GM18520 (cell line): ENCODE results near the gene CCDC152.

Source experiments
- ATAC-seq: cut with Tn5 transposase; IDR thresholded peaks from one replicate; pipeline ENCODE4 v1.9.1; 2021; ENCODE audit not compliant: unreplicated experiment

Gene CCDC152

DNA sequence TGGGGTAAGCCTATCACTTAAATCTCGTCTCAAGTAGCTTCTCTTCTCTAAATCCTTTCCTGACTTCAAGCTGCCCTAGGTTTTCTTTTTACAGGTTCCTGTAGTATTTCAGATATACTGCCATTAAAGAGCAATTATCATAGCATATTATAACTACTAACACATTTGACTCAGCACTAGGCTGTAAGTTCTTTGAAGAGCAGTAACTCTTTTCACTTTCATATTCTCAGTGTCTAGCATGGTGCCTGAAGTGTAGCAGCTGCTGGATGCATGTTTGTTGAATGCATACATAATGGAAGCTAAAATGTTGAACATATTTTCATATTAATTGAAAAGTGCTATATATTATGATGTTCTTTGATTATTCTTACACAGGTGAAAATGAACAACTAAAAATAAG, 22.5 kb downstream of the CCDC152 start:
- peak; percentile 91 for ATAC-seq

GRCh38 chr5:42781584-42781983, 25.0 kb downstream of the CCDC152 start:
- ATAC-seq: no peak

DNA sequence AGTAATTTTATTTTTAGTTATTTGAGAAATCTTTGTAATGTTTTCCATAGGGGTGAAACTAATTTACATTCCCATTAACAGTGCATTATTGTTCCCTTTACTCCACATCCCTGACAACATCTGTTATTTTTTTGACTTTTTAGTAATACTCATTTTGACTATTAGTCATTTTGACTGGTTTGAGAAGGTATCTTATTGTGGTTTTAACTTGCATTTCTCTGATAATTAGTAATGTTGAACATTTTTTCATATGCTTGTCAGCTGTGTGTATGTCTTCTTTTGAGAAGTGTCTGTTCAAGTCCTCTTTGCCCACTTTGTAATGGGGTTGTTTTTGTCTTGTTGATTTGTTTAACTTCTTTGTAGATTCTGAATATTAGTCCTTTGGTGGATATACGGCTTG, 27.5 kb downstream of the CCDC152 start:
- no peak for ATAC-seq

DNA sequence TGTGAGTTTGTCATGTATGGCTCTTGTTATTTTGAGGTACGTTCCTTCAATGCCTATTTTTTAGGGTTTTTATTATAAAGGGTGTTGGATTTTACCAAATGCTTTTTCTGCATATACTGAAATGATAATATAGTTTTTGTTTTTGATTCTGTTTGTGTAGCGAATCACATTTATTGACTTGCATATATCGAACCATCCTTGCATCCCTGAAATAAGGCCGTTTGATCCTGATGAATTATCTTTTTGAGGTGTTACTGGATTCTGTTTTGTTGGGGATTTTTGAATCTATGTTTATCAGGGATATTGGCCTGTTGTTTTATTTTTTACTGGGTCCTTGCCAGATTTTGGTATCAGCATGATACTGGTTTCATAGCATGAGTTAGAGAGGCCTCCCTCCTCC, 29.1 kb downstream of the CCDC152 start:
- no peak for ATAC-seq

DNA sequence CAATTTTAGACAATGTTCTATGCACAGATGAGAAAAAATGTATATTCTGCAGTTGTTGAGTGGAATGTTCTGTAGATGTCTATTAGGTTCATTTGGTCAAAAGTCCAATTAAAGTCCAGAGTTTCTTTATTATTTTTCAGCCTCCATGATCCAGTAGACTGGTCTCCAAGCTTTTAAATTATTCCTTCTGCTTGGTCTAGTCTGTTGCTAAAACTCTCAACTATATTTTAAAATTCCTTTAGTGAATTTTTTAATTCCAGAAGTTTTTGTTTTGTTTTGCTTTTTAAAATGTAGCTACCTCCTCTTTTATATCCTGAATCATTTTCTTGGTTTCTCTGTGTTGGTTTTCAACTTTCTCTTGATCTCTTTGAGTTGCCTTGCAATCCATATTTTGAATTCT, 30.5 kb downstream of the CCDC152 start:
- ATAC-seq: no peak

DNA sequence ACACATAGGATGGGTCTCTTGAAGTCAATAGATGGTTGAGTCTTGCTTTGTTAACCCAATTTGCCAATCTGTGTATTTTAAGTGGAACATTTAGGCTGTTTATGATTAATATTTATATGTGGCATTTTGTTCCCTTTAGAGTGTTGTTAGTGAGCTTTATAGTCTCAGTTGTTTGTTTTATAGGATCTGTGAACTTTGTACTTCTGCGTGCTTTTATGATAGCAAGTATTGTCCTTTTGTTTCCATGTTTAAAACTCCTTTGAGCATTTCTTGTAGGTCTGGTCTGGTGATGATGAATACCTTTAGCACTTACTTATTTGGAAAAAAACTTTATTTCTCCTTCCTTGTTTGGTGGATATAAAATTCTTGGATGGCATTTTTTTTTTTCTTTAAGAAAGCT, 31.2 kb downstream of the CCDC152 start:
- ATAC-seq: no peak

DNA sequence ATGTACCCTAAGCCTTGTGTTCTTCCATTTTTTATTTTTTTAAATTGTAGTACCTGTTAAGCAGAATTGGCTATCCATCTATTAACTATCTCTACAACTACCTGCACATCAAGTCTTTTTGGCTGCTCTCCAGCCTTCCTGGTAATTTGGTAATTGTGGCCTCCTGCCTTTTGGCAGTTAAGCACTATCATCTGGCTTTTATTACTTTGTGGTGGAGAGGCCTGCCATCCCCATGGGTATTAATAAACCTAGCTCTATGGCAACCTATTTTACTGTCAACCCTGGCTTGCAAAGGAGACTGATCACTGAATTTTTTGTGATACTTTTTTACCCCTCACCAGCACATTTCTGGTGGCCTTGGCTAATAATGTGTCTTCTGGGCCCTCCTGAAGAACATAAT, 34.5 kb downstream of the CCDC152 start:
- ATAC-seq: no peak

- ATAC-seq: no peak
Measured at GRCh38 chr5:42798284-42799240, 41.9 kb downstream of the CCDC152 start.

DNA sequence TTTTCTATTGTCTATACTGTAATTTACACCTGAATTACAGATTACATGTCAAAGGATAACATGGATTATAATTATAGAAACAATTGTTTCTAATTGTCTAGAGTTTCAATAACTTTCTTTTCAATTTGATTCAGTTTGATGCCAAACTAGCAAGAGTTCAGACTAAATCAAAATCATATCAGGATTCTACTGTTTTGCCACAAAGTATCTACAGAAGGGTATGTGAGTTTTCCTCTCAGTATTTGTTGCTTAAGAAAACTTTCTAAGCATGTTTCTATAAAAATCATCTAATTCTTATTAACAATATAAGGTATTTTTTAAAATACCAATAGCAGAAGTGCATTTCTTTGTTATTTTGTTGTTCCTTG, 42.6 kb downstream of the CCDC152 start:
- ATAC-seq: no peak

GRCh38 chr5:42799668-42800114, 43.1 kb downstream of the CCDC152 start:
- no peak for ATAC-seq

DNA sequence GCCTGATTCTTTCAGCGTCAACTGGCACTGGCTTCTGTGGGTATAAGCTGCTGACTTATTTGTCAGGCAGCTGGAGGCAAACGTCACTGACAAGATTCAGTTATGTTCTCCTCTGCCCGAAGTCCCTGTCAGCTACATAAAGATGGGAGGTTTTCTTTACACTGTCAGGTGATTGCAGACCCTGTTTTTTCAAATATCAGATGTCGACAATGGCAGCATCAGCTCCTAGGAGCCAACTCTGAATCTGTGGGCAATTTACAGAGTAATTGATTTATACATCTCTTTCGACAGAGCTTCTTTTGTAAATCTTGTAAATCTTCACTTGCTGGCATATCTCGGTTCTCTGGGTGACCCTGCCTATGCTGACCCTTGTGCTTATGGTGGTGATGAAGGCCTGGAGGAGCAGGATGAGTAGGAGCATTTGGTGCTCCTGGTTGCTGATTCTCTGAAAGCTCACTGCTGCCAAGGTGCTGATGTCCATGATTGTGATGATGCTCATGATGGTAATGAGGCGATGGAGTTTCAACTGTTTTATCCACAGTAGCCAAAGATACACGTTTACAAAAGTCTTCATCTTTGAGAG, 44.2 kb downstream of the CCDC152 start:
- ATAC-seq: no peak

DNA sequence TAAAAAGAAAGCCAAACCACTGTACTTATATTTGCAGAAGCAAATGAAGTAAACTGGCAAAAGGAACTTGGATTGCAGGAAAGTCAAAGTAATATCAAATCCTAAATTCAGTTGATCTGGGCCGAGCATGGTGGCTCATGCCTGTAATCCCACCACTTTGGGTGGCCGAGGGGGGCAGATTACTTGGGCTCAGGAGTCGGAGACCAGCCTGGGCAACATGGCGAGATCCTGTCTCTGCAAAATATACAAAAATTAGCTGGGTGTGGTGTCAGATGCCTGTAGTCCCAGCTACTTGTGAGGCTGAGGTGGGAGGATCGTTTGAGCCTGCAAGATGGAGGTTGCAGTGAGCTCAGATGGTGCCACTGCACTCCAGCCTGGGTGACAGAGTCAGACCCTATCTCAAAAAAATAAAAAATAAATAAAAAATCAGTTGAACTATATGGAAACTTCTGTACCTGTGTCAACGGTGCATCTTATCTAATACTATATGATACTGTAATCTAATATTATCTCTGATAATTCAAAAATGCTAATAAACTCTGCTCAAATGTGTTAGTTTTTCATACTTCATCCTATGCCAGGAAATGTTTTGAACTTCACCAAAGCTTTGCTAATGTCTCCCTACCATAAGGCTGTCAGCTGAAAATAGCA, 45.0 kb downstream of the CCDC152 start:
- ATAC-seq: no peak

GRCh38 chr5:42804717-42805339, 48.2 kb downstream of the CCDC152 start:
- ATAC-seq: no peak

- ATAC-seq: no peak
Measured at GRCh38 chr5:42806004-42806700, 49.5 kb downstream of the CCDC152 start.

GRCh38 chr5:42806701-42807262, 50.2 kb downstream of the CCDC152 start:
- no peak for ATAC-seq

- ATAC-seq: no peak
Measured at GRCh38 chr5:42807722-42808447, 51.3 kb downstream of the CCDC152 start.

DNA sequence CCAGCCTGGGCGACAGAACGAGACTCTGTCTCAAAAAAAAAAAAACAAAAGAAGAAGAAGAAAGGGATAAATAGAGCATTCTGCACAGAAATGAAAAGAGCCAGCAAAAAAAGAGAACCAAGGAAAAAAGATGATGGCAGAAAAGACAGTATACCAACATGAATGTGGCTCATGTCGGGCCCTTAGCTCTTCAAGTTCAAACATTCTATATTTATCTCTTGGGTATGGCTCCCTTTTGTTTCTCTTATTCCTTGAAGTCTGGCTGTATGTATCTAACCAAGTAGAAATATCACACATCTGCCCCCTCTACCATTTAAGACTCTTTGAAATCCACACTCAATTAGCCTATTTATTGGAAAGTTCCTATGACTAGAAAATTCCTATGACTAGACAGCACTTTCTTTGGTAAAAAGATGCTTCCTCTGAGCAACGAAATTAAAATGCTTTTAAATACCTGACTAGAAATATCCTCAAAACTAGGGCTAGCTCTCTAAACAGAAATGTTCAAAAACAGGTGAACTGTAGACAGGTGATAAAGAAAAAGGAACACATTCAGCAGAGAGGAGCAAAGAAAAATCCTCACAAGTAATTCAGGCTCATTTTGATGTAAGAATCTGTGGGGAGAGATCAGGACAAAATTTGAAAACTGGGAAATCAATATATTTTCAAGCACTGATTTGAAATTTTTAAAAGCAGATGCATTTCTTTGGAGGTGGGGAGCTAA, 52.4 kb downstream of the CCDC152 start:
- no peak for ATAC-seq

DNA sequence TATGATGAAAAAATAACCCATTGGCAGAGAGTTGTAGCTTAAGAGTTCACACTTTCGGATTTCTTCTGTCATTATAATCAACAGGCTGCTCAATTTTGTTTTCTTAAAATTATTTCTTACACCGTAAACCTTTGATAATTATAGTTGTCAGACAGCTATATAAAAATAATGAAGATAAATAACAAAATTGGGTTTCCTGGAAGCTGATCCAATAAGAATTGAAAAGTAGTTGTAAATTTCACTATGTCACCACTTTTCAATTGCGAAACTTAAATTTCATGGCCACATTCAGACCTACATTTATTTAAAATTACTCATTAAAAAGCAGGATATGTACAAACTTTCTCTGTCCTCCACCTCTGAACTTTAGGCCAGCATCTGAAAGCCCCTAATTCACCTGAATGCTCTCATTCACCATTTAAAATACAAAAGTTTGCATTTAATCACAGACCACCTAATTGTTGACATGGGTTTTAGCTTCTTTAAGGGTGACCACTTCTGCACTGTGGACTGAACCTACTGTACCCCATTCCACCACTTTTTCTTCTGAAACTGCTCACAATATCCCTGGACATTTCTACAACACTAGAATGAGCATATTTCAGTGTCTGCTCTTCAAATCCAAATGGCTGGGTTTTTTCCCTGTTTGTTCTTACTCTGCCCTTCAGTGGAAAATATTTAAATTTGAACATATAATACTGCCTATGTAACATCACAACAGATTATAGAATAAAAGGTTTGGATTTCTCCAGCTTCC, 54.4 kb downstream of the CCDC152 start:
- ATAC-seq: no peak
